GM18907 (cell line): ENCODE results near the gene CFAP157.

Experiments used
- ATAC-seq: cut with Tn5 transposase; IDR thresholded peaks from one replicate; pipeline ENCODE4 v1.9.1; 2021; ENCODE audit warnings: mild to moderate bottlenecking, moderate library complexity; ENCODE audit not compliant: unreplicated experiment

The CFAP157 gene

DNA sequence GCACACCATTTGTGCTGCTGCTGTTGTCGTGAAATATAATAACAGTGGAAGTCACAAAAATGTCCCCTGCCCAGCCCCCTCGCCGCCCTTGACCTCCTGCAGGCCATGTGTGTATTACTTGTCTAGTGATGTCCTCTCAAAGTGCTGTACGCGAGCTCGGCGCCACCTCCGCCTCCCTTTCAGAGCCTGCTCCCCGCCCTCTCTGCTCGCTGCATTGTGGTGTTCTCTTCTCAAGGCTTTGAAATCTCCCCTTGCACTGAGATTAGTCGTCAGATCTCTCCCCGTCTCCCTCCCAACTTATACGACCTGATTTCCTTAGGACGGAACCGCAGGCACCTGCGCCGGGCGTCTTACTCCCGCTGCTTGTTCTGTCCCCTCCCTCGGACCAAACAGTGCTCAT is 14.7 kb upstream of the CFAP157 start:
- no peak for ATAC-seq

DNA sequence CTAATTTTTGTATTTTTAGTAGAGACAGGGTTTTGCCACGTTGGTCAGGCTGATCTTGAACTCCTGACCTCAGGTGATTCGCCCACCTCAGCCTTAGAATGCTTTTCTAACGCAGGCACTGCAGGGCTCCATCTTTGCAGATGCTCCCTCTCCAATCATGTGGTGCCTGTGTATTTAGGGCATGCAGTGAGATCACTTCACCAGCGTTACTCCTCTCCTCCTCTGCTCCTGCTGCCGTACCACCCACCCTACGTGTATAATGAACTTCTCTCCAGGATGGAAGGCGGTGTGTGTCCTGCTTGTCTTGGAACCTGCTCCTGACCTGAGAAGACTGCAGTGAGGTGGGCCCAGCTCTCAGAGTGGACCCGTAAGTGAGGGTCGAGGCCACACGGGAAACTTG is 13.6 kb upstream of the CFAP157 start:
- ATAC-seq, result no peak

DNA sequence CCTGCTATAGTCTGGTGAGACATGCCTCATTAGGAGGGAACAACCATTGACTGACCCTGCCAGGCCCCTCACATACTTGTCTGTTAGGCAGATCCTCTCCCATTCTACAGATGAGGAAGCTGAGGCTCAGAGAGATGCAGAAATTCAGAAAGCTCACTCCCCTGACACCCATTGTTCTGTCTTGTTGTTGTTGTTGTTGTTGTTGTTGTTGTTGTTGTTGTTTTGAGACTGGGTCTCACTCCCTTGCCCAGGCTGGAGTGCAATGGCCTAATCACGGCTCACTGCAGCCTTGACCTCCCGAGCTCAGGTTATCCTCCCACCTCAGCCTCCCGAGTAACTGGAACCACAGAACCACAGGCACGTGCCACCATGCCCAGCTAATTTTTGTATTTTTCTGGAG is 13.1 kb upstream of the CFAP157 start:
- ATAC-seq, result no peak

DNA sequence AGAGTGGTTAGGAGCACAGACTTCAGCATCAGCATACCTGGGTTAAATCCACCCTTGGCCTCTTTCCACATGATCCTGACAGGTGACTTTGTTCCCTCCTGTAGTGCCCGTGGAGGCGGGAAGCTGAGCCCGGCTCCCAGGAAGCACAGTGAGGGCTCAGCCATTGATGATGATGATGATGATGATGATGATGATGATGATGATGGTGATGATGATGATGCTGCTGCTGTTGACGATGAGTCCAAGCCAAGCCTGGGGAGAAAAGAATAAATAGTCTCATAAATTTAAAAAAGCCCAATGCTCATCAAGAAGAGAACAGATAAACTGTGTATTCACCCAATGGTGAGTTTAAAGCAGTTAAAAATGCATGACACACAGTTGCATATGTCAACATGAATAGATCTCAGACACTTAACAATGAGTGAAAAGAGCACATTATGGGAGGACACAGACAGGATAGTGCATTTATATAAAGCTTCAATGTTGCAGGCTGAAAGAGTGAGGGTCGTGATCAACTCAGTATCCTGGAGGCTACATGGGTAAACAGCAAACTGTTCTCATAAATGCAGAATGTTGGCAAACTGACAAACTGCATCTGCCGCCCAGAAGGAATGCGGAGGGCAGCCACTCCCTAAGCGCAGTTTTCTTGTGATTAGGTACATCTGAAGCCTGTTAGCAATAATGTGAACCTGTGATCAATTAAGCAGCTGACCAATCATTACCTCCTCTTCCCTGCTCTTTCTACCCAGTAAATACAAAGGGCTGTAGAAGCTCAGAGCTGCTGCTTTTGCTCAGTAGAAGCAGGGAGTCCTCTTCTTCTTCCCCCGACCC is 11.7 kb upstream of the CFAP157 start:
- ATAC-seq, result no peak

DNA sequence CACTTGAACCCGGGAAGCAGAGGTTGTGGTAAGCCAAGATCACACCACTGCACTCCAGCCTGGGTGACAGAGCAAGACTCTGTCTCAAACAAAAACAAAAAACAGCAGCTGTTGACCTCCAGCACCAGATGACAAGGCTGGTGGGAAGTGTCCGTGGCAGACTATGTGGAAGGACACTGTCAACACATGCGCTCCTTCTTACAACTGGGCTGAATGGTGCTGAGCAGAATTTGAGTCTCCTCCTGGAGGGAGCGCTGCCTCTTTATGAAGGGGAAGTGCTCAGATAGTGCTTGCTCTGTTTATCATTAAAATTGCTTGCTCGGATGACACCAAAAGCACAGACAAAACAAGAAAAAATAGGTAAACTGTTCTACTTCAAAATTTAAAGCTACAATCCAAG is 9.2 kb upstream of the CFAP157 start:
- no peak for ATAC-seq

DNA sequence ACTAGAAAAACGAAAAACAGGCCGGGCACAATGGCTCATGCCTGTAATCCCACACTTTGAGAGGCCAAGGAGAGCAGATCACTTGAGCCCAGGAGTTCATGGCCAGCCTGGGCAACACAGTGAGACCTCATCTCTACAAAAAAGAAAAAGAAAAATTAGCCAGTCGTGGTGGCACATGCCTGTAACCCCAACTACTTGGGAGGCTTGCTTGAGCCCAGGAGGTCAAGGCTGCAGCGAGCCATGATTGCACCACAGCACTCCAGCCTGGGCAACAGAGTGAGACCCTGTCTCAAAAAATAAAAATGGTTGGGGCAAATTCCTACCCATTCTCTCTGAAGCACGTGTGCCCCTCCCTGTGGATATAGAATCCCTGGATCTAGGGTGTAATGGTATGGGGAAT is 8.4 kb upstream of the CFAP157 start:
- ATAC-seq, result no peak

DNA sequence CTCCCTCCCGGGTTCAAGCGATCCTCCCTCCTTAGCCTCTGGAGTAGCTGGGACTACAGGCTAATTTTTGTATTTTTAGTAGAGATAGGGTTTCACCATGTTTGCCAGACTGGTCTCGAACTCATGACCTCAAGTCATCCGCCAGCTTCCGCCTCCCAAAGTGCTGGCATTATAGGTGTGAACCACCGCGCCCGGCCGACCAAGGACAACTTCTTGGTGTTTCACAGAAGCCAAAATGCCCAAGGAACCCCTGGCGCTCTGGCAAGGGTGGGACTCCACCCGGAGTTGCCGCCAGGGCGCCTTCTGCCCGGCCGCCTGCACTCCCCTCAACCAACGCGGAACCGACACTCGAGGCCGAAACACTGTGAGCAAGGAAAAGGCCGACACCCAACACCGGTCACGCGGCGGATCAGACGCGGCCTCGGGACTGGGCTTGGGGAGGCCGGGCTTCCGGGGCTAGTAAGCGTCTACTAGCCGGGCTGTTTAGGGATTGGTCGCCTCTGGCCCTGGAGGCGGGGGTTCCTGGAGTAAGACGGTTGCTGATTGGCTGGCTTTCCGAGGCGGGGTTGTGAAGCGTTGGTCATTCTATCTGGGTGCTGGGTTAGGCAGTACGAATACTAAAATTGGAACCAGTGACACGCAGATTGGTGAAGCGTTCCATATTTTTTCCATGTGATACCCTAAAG is 7.7 kb upstream of the CFAP157 start:
- ATAC-seq, result peak; percentile 94

DNA sequence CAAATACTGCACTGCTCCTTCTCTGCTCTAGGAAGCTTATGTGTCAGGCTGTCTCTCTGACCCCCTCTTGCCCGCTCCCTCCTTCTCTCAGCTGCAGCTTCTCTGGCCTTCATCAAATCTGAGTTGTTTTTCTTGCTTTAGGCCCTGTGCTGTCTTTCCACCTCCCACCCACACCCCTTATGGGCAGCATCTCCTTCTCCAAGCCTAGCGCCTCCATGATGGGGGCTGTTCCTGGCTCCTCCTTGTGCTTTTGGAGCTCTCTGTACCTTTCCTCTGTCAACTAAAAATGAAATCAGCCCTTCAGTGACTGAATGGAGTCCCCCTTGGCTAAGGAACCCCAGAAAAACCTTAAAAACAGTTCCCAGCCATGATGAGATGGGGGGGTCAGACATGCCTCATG is 6.6 kb upstream of the CFAP157 start:
- ATAC-seq, result no peak

DNA sequence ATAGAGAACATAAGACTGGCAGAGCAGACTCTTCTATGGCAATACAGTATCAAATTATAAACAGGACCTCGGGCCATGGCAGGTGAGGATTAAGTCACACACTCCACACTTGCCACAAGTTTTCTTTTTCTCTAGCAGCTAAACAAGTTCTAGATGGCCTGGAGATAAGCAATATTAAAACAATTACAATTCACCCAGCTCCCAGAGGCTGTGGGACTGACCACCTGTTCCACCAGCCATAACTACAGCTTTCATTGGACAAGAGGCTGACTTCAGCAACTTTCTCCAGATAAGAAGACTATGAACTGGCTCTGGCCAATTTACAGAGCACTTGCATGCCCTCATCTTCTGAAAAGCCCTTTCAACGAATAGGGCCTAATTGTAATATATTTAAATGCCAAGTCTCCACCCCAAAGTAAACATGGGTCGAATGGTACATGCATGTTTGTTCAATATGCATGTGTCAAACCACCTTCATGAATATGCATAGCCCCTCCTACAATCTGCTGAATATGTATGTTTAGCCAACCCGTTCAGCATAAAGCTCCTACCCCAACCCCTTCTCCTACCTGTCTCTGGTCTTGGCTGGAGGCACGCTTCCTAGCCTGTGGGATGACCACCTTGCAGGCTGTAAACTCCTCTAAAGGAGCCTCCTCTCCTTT is 6.1 kb upstream of the CFAP157 start:
- ATAC-seq, result no peak

DNA sequence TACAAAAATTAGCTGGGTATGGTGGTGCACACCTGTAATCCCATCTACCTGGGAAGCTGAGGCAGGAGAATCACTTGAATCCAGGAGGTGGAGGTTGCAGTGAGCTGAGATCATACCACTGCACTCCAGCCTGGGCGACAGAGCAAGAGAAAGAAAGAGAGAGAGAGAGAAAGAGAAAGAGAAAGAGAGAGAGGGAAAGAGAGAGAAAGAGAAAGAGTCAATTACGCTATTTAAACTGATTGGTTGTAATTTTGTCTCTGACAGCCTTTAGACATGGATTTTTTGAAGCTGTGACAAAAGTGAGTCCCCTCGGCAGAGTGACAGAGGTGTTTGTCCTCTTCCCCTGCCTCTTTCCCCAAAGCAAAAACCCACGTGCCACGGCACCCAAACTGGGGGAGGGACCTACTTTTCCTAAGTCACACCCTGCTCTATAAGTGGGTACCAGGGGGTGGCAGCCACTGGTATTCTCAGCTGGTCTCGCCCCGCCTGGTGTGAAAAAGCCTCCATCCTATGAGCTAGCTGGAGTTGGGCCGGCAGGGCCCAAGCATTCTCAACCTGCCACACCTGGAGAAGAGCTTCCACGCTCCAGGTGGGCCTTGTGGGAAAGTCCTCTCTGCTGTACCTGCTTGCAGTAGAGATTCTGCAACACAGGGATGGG is 3.4 kb upstream of the CFAP157 start:
- ATAC-seq, result no peak

DNA sequence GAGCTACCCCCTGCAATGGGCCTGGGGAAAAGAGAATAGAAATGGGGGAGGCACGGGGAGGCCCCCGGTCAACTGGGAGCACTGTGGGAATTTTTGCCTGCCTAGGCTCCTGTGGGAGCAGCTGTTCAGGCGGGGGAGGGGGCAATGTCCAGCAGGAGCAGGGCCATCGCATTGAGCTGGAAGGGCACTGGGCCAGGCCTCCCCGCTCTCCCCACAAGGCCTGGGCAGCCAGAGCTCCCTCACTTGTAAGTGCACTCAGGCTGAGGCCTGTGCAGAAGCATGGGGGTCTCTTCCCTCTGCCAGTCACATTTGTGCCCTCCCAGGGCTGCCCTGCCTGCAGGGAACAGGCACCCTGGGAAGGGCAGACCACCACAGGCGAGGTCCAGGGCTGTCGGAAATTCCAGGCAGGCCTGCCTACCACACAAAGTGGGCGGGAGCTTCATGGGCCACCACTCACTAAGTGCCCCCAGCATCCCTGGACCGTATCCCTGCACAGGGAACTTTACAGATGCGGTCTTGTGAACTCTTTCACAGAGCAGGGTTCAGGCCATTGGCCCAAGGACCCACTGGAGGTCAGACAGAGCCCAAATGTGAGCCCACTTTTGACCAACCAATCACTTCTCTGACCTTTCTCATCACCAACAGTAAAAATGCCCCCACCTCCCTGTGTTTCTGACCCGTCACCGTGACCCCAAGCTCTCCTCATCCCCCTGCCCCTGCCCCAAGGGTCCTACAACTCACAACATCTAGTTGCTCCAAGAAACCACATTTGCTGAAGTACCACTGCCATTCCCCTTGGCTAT is 1.0 kb upstream of the CFAP157 start:
- ATAC-seq, result no peak

DNA sequence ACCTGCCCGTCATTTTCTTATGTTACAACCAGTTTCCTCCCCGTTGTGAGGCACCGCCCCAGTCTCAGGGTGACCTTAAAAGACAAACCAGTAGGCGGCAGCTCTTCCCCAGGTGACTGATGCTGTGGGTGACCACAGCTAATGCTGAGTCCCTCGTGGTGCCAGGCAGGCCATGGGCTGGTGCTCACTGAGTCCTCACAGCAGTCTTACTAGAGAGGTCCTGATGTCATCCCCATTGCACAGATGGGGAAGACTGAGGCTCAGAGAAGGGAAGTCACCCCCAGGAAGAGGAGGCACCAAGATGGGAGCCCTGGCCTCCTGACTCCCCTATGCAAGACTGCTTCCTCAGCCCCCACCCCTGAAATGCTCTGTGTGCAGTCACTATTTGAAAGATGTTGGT is 978 bp downstream of the CFAP157 start:
- no peak for ATAC-seq

DNA sequence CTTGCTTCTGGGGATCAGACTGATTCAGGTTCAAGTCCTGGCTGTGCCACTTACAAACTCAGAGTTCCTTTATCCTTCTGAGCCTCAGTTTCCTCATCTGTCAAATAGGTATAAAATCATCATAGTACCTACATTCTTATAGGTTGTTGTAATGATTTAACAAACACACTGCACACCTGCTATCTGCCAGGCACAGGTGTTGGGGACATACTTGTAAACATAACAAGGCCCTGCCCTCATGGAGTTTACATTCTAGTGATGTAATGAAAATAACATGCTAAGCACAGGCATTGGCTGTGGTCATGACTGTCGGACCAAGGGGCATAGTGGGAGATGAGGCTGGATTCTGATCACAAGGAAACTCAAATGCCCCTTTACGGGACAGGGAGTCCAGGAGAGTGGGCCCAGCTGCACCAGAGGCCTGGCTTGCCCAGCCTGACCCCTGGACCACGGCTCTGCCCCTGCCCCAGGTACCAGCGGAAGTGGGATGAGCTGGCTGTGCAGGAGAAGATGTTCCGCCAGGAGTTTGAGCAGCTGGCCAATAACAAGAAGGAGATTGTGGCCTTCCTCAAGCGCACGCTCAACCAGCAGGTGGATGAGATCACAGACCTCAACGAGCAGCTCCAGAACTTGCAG is 2.3 kb downstream of the CFAP157 start:
- no peak for ATAC-seq

DNA sequence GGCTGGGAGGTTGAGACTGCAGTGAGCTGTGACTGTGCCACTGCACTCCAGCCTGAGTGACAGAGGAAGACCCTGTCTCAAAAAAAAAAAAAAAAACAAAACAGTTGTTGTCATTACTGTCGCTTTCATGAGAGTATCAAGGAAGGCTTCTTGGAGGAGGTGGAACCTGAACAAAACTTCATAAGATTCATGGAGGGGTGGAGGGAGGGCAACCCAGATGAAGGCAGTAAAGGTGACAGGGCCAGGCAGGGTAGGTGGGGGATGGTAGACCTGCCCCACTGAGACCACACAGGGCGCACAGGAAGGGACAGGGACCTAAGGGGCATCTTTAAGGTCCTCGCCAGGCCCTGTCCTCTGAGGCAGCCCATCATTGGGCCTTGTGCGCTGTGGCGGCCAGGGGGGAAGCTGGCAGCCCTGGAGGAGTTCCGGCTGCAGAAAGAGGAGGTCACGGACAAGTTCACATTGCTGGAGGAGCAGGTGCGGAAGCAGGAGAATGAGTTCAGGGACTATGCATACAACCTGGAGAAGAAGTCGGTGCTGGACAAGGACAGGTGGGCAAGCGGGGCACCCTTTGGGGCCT is 3.5 kb downstream of the CFAP157 start:
- no peak for ATAC-seq

DNA sequence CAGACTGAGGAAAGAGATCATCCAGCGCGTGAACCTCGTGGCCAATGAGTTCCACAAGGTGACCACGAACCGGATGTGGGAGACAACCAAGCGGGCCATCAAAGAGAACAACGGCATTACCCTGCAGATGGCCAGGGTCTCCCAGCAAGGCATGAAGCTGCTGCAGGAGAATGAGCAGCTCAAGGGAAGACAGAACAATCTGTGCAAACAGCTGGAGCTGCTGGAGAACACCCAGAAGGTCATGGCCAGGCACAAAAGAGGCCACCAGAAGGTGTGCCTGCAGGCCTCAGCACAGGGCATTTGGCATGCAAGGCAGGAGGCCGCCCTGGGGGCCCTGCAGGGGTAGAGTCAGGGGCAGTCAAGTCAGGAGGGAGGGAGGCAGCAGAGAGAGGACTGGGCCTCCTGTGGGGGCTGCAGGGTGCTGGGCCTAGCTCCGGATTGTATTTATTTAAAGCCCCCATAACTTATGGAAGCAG is 4.5 kb downstream of the CFAP157 start:
- no peak for ATAC-seq

DNA sequence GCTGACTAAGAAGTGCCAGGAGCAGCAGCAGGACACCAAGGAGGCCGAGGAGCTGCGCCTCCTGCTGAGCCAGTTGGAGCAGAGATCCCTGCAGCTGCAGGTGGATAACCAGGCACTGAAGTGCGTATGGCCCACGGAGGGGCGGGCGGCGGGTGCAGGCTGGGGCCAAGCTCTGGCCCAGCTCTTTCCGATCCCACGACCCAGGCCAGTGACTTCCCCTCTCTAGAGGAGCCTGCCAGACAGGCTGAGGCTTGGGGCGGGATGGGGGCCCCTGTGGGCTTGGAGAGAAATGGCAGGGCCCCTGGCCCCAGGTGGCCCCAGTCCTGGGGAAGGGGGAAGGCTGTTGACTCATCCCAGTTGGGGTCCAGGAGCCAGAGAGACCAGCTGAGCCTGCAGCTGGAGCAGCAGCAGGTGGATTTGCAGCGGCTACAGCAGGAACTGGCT is 5.1 kb downstream of the CFAP157 start:
- no peak for ATAC-seq

DNA sequence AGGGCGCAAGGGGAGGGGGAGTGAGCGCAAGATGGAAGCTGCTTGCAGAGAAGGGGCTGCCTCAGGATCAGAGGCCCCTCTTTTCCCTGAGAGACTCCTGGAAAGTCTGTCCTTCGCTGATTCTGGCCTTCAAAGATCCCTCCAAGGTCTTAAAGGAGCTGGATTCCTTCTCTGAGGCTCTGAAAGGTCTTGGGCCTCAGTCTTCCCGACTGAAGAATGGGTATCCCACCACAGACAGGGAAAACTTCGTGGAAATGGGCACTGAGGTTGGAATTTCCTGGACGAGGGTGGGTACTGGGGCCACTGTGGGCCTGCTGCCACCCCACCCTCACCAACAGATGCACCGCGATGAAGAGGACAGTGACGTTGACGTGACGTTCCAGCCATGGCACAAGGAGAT is 5.6 kb downstream of the CFAP157 start:
- no peak for ATAC-seq

DNA sequence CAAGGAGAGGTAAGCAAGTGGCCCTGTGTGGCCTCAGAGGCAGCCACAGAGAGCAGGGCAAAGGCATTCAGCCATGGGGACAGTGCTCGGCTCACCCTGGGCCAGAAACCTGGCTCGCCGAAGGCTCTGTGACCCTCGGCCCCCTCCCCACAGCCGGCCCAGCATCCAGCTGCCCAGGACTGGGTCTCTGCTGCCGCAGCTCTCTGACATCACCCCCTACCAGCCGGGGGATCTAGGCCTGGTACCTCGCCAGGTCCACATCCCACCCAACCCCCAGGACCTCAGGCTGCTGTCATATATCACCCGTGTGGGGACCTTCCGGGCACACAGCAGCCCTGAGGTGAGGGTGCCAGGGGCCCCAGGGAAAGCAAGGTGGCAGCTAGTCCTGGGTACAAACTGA is 6.1 kb downstream of the CFAP157 start:
- ATAC-seq, result no peak

DNA sequence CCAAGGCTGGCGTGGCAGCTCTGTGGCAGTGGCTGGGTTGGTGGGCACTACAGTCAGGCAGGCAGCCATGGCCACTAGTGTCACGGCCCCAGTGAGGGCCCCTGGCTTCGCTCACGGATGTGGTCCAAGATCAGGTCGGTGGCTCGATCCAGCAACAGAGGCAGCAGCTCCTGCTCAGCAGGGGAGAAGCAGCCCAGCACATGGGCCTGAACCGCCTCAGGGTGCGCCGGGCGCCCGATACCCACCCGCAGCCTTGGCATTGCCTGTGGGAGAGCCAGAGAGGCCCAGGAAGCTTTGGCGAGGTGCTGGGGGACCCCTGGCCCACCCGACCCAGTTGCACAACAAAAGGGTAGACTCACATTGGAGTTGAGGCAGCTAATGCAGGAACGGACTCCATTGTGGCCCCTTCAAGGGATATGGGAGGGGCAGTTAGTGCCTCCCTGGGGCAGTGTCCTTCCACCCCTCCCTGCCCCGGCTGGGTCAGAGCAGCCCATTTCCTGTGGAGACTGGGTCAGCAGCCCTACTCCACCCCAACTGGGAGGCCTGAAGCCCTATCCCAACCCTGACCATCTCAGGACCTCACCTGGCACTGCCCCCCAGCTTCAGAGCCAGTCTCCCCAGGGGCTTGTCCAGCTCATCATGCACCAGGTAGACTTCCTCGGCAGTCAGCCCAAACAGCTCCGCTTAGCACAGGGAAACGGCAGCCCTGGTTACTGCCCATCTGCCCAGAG is 7.4 kb downstream of the CFAP157 start:
- no peak for ATAC-seq
